CD4-positive, alpha-beta memory T cell (primary cell): ENCODE measurements around the gene C1orf159. TPM values are rescaled to one million over a fixed set of nuclear protein-coding genes. Genes with fewer than 3 reads are reported as not detected.
A peak's percentile ranks its signal among the peaks of the same experiment; 100 is the strongest.

Source experiments
- CTCF ChIA-PET: fragments of 350-600 bp; sonication (Branson Sonifier 250); formaldehyde crosslinking; loops from one replicate; lab custom pipeline; 2021; ENCODE audit warnings: inconsistent platforms; ENCODE audit not compliant: partially characterized antibody; lab: Charles Lee
- POLR2A ChIA-PET: fragments of 350-600 bp; sonication (Branson Sonifier 250); formaldehyde crosslinking; loops from one replicate; lab custom pipeline; 2021; ENCODE audit not compliant: partially characterized antibody; lab: Charles Lee
- DNase-seq, 5 donors: peaks; one replicate each; pipeline versions ENCODE4 v3.0.0 to v3.0.0-alpha.2; 2020 to 2022; ENCODE audit warnings: mixed read lengths in 1 of 5
- H3K27ac ChIP-seq: one replicate; pipeline ENCODE4 v1.7.0; 2013; ENCODE audit warnings: low read depth, low read length
- H3K27me3 ChIP-seq: 2 replicates; pipeline ENCODE4 v1.7.0; 2013; ENCODE audit warnings: mild to moderate bottlenecking, low read length, moderate library complexity; ENCODE audit not compliant: insufficient read depth
- H3K36me3 ChIP-seq: 2 replicates; pipeline ENCODE4 v1.7.0; 2013; ENCODE audit warnings: mild to moderate bottlenecking, low read length, moderate library complexity; ENCODE audit not compliant: insufficient read depth
- H3K4me1 ChIP-seq: 2 replicates; pipeline ENCODE4 v1.7.0; 2013; ENCODE audit warnings: mild to moderate bottlenecking, low read length, moderate library complexity; ENCODE audit not compliant: insufficient read depth
- H3K4me3 ChIP-seq, 2 donors: one replicate each; pipeline ENCODE4 v1.7.0; 2013; ENCODE audit warnings: low read length in 2 of 2, mild to moderate bottlenecking in 1 of 2
- H3K9me3 ChIP-seq, 2 donors: one replicate each; pipeline ENCODE4 v1.7.0; 2013; ENCODE audit warnings: low read length in 2 of 2, control low read depth in 1 of 2; ENCODE audit not compliant: control insufficient read depth in 1 of 2
- H3K27ac Mint-ChIP-seq, 7 donors: one replicate each; pipeline ENCODE4 v1.8.0; 2020 to 2021; ENCODE audit warnings: mixed read lengths in 7 of 7, mild to moderate bottlenecking in 6 of 7, inconsistent platforms in 3 of 7, moderate library complexity in 3 of 7
- H3K27me3 Mint-ChIP-seq, 2 donors: one replicate each; pipeline ENCODE4 v1.8.0; 2020 to 2021; ENCODE audit warnings: mixed read lengths in 2 of 2
- H3K36me3 Mint-ChIP-seq, 2 donors: one replicate each; pipeline ENCODE4 v1.8.0; 2020 to 2021; ENCODE audit warnings: mixed read lengths in 2 of 2, inconsistent platforms in 1 of 2, mild to moderate bottlenecking in 1 of 2
- H3K4me1 Mint-ChIP-seq, 4 donors: one replicate each; pipeline ENCODE4 v1.8.0; 2020 to 2021; ENCODE audit warnings: mixed read lengths in 4 of 4, mild to moderate bottlenecking in 1 of 4
- H3K4me3 Mint-ChIP-seq, 8 donors: one replicate each; pipeline ENCODE4 v1.8.0; 2020 to 2021; ENCODE audit warnings: mixed read lengths in 8 of 8, mild to moderate bottlenecking in 7 of 8, moderate library complexity in 6 of 8, inconsistent platforms in 3 of 8
- H3K9me3 Mint-ChIP-seq, 8 donors: one replicate each; pipeline ENCODE4 v1.8.0; 2020 to 2021; ENCODE audit warnings: mixed read lengths in 8 of 8, mild to moderate bottlenecking in 5 of 8, inconsistent platforms in 3 of 8, moderate library complexity in 1 of 8
- intact Hi-C: fragments of 100-400 bp; cut with micrococcal nuclease; formaldehyde crosslinking; loops from one replicate; pipeline ENCODE4 v1.15.1; 2023
- polyA plus RNA-seq, 2 donors: library from polyadenylated mRNA; unstranded; fragments of 300-500 nt; fragmentation: Illumina TruSeq; gene quantifications; one replicate each; pipeline ENCODE4 v1.2.3, GENCODE V29; 2021
- total RNA-seq, 2 experiments: library from RNA; stranded (reverse); gene quantifications; one replicate each; pipeline ENCODE4 v1.2.3, GENCODE V29; 2021

The C1orf159 gene
- total and polyA plus RNA-seq, 4 experiments from 2014 or later, result 3.8 to 15.1 (median 11.5) TPM

DNA sequence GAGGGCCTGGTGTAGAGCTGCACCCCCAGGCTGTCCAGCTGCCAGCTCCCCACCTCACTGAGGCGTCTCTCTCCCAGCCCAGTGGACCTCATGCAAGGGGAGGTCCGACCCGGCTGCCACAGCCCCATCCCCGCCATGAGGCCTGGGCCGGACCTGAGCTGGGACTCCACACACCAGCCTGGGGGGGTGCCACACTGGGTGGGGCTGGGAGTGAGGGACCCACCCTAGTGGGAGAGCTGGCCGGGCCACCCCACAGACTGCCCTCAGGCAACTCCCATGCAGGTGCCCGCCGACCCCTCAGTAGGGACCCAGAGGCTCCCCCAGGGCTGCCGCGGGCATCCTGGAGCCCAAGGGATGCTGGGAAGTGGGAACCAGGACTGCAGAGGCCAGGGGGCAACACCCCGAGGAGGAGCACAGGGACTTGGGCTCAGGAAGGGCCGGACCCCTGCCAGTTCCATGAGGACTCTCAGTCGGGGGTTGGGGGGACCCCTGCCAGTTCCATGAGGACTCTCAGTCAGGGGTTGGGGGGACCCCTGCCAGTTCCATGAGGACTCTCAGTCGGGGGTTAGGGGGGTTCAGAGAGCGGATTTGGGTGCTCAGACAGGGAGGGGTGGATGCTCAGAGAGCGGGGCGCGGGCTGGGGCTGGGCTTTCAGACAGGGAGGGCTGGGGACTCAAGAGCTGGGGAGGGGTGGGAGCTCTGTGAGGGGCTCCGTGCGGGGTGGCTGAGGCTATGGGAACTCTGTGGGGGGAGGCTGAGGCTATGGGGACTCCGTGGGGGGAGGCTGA, 40.5 kb downstream of the C1orf159 start:
- H3K27me3 ChIP-seq, result no peaks in the 10 kb centered on the region
- intact Hi-C loops, result no loop called here
- H3K36me3 ChIP-seq, result no peaks in the 10 kb centered on the region
- peaks cover 2 to 11% of the 10 kb centered on the region in 2 donors for H3K27me3 Mint-ChIP-seq
- no peak overlapping the region for H3K4me3 ChIP-seq
- CTCF ChIA-PET, result no interaction called here
- H3K4me1 ChIP-seq, result peaks cover 10% of the 10 kb centered on the region
- no peak overlapping the region for H3K27ac ChIP-seq
- H3K9me3 ChIP-seq, result no peaks in the 10 kb centered on the region
- H3K9me3 Mint-ChIP-seq, result no peaks in the 10 kb centered on the region
- H3K4me3 Mint-ChIP-seq, result no peak overlapping the region
- no peak for DNase-seq
- no peaks in the 10 kb centered on the region for H3K36me3 Mint-ChIP-seq
- POLR2A ChIA-PET, result no interaction called here
- no peak overlapping the region for H3K27ac Mint-ChIP-seq
- peaks cover 0 to 4% (median 2%) of the 10 kb centered on the region in 4 donors for H3K4me1 Mint-ChIP-seq

DNA sequence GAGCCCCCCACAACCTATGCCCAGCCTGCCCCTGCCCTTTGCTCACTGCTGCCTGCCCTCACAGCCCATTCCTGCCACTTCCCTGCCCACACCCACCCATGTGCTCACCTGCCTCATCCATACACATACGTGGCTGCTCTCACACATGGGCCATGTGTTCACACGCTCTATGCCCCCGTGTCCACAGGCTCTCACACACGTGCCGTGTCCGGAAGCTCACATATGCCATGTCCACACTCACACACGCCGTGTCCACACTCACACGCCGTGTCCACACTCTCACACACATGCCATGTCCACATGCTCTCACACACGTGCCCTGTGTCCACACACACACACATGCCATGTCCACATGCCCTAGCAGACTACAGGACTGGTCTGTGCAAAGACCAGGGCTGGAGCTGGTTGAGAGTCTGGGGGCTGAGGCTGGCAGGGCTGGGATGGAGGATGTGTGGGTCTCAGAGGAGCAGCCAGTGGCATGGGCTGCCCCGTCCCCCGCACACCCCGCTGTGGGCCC, 41.2 kb downstream of the C1orf159 start:
- Histone ChIP-seq H3K9me3 (no peaks in the 10 kb centered on the region), H3K27ac (no peak overlapping the region), H3K4me3 (no peak overlapping the region), H3K36me3 (no peaks in the 10 kb centered on the region), H3K4me1 (peaks cover 6% of the 10 kb centered on the region), H3K27me3 (no peaks in the 10 kb centered on the region)
- Mint-ChIP-seq H3K27me3 (peaks cover 5 to 11% of the 10 kb centered on the region in 2 donors), H3K9me3 (peaks cover 0 to 2% (median 0%) of the 10 kb centered on the region in 8 donors), H3K4me1 (peaks cover 0 to 9% (median 2%) of the 10 kb centered on the region in 4 donors), H3K36me3 (no peaks in the 10 kb centered on the region), H3K27ac (peak overlapping the region in 1 of 7 donors; percentile 46), H3K4me3 (no peak overlapping the region)
- no peak for DNase-seq
- CTCF ChIA-PET, result no interaction called here
- POLR2A ChIA-PET, result no interaction called here
- intact Hi-C loops, result no loop called here

DNA sequence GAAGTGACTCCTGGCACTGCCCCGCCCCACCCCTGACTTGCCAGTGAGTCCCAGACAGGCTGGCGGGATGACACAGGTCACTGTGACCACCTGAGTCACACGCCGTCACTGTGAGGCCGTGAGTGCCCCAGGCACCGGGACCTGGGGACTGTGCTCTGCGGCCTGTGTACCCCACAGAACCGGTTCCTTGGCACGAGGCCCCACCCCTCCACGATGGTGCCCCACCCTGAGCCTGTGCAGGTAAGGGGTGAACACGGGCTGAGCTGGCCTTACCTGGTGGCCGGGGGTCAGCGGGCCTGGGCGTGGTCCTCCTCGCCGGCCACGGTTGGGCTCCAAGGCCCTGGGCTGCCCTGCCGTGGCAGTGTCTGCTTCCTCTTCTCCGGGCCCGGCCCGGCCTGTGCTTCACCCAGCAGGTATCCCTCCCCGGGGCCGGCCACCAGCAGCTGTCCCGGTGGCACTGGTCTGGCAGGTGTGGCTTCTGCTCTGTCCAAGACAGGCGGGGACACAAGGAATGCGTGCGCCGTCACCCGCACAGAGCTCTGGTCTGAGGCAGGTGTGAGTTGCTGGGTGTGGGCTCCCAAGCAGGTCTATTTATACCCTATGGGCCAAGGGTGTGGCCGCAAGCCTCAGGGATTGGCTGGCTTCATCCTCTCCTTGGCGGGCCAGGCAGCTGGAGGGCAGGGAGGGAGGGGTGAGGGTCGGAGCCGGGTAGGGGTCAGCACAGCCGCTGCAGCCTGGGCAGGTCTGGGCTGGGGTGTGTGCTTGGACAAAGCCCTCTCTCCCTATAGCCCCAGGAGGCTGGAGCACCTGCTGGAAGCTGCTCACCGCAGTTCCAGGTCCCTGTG, 41.9 kb downstream of the C1orf159 start, which contains the start of gene RNF223:
TSS of gene RNF223 (minus strand) at position 564 of the 845 bp plus-strand sequence. CDS start 1,740 bp downstream, outside the sequence.
- H3K27ac Mint-ChIP-seq, result peak within 1 kb of the TSS in 1 of 7 donors; percentile 46
- no peaks in the 10 kb centered on the region for H3K36me3 ChIP-seq
- no peaks in the 10 kb centered on the region for H3K36me3 Mint-ChIP-seq
- H3K4me1 ChIP-seq, result peaks cover 3% of the 10 kb centered on the region
- H3K27me3 ChIP-seq, result no peaks in the 10 kb centered on the region
- peaks cover 0 to 5% (median 0%) of the 10 kb centered on the region in 4 donors for H3K4me1 Mint-ChIP-seq
- no peak within 1 kb of the TSS for H3K27ac ChIP-seq
- H3K9me3 Mint-ChIP-seq, result peaks cover 0 to 2% (median 0%) of the 10 kb centered on the region in 8 donors
- no peak within 1 kb of the TSS for H3K4me3 ChIP-seq
- CTCF ChIA-PET, result no interaction called here
- no peak for DNase-seq
- POLR2A ChIA-PET, result no interaction called here
- H3K9me3 ChIP-seq, result no peaks in the 10 kb centered on the region
- H3K4me3 Mint-ChIP-seq, result no peak within 1 kb of the TSS
- intact Hi-C loops, result no loop called here
- peaks cover 5 to 11% of the 10 kb centered on the region in 2 donors for H3K27me3 Mint-ChIP-seq

DNA sequence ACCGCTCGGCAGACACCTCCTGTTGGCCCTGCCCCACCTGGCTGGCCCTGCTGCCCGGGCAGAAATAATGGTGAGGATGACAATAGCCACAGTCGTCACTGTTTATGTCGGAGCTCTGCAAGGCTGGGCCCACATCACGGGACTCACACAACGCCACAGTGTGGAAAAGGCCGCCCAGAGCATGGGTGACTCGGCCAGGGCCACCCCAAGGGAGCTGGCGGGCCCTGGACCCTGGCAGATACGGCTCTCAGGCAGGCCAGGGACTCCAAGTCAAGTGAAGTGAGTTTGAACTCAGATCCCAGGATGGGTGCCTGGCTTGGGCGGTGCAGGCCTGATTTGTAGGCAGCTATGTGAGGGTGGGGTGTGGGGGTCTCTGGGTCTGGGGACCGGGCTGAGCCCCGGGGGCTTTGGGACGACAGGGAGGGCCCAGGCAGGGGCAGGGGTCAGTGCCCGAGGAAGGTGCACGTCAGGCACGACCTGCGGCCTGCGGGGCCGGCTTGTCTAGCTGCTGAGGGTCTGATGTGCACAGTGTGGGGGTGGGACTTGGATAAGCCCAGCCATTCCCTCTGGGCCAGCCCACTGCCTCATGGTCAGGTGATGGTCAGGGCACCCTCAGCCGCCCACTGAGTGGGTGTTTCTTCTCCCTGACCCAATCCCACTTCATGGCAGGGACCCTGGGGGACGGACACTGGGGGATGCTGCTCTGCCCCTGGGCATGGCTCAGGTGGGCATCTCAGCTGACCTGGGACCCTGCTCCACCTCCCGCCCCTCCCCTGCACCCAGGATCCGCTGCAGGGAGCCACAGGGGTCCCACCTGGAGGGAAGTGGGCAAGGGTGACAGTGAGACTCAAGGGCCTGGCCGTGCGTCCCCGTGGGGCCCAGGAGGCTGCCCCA, 42.8 kb downstream of the C1orf159 start:
- intact Hi-C loops, result no loop called here
- CTCF ChIA-PET, result no interaction called here
- H3K9me3 ChIP-seq, result no peaks in the 10 kb centered on the region

DNA sequence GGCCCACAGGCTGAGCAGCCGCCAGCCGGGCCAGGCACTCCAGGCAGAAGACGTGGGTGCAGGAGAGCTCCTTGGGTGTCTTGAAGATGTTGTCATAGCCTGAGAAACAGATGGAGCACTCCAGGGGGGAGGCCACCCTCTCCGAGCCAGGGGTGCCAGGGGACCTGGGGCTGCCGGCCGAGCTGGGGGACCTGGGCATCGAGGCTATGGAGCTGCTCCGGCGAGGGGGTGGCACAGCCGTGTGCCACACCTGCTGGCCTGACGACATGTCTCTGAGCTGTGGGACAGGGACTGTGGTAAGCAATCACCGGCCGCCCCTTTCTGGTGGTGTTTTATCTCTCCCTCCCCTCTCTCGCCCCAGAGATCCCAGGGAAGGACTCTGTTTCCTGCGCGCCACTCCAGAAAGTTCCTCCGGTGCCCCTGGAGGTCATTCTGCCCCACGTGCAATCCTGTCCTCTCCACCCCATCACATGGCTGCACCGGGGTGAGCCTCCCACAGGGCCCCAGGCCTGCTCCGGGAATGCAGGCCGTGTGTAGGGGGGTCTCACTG, 43.5 kb downstream of the C1orf159 start:
- no peak overlapping the region for H3K27ac ChIP-seq
- peaks cover 5 to 11% of the 10 kb centered on the region in 2 donors for H3K27me3 Mint-ChIP-seq
- intact Hi-C loops, result no loop called here
- H3K27ac Mint-ChIP-seq, result no peak overlapping the region
- no peaks in the 10 kb centered on the region for H3K36me3 ChIP-seq
- H3K27me3 ChIP-seq, result no peaks in the 10 kb centered on the region
- POLR2A ChIA-PET, result no interaction called here
- no peaks in the 10 kb centered on the region for H3K9me3 ChIP-seq
- H3K4me1 ChIP-seq, result peaks cover 10% of the 10 kb centered on the region
- peaks cover 0 to 2% (median 0%) of the 10 kb centered on the region in 8 donors for H3K9me3 Mint-ChIP-seq
- DNase-seq, result no peak
- peaks cover 0 to 5% (median 0%) of the 10 kb centered on the region in 4 donors for H3K4me1 Mint-ChIP-seq
- H3K36me3 Mint-ChIP-seq, result no peaks in the 10 kb centered on the region
- H3K4me3 ChIP-seq, result no peak overlapping the region
- H3K4me3 Mint-ChIP-seq, result peak overlapping the region in 1 of 8 donors; percentile 57
- CTCF ChIA-PET, result no interaction called here

More for the DNA sequence above, 42.8 kb downstream of the C1orf159 start:
- H3K9me3 Mint-ChIP-seq, result peaks cover 0 to 2% (median 0%) of the 10 kb centered on the region in 8 donors
- H3K4me3 Mint-ChIP-seq, result peak overlapping the region in 1 of 8 donors; percentile 57
- Histone ChIP-seq H3K4me1 (peaks cover 7% of the 10 kb centered on the region), H3K27ac (no peak overlapping the region), H3K4me3 (no peak overlapping the region), H3K27me3 (no peaks in the 10 kb centered on the region), H3K36me3 (no peaks in the 10 kb centered on the region)
- DNase-seq, result no peak
- H3K4me1 Mint-ChIP-seq, result peaks cover 0 to 5% (median 0%) of the 10 kb centered on the region in 4 donors
- POLR2A ChIA-PET, result no interaction called here
- H3K36me3 Mint-ChIP-seq, result no peaks in the 10 kb centered on the region
- H3K27me3 Mint-ChIP-seq, result peaks cover 5 to 11% of the 10 kb centered on the region in 2 donors
- no peak overlapping the region for H3K27ac Mint-ChIP-seq

DNA sequence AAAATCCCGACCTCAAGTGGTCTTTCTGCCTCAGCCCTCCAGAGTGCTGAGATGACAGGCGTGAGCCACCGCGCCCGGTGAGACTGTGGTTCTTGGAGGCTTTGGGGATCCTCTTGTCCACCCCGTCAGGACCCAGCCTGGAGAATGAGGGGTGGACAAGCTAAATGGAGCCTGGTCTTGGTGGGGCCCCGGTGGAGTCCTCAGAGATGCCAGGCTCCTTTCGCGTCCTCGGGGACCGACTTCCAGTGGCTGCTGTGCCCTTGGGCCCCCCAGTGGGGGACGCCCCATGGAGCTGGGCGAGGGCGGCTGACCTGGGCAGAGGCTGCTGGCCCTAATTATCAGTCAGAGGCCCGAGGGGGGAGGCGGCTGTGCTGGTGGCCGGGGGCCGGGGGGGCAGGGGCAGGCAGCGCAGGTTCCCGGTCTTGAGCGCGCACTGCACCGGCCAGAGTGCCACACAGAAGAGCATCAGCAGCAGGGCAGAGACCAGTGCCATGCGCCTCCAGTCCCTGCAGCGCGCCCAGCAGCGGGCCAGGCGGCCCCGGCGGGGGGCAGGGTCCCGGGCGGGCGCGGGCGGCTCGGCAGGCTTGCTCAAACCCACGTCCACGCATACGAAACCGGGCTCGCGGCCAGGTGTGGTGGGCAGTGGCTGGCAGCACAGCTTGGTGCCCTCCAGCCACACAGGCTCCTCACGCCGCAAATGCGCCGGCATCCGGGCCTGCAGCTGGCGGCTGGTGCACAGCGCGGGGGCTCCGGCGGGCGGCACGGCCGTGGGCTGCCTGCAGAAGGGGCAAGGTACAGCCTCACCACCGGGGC, 44.2 kb downstream of the C1orf159 start:
- no peak overlapping the region for H3K4me3 ChIP-seq
- DNase-seq, result no peak
- H3K27ac ChIP-seq, result no peak overlapping the region
- H3K9me3 ChIP-seq, result no peaks in the 10 kb centered on the region
- intact Hi-C loops, result no loop called here
- H3K27me3 ChIP-seq, result no peaks in the 10 kb centered on the region
- H3K36me3 ChIP-seq, result no peaks in the 10 kb centered on the region
- peaks cover 10% of the 10 kb centered on the region for H3K4me1 ChIP-seq
- Mint-ChIP-seq H3K4me3 (peak overlapping the region in 1 of 8 donors; percentile 46), H3K36me3 (no peaks in the 10 kb centered on the region), H3K27ac (peak overlapping the region in 1 of 7 donors; percentile 68), H3K27me3 (peaks cover 5 to 11% of the 10 kb centered on the region in 2 donors), H3K4me1 (peaks cover 0 to 5% (median 0%) of the 10 kb centered on the region in 4 donors), H3K9me3 (peaks cover 0 to 2% (median 0%) of the 10 kb centered on the region in 8 donors)
- POLR2A ChIA-PET, result no interaction called here
- CTCF ChIA-PET, result interaction anchor here (0.6 kb wide), 1 partner anchor 69 kb away, joined by 3 read pairs; no protein-coding TSS in a partner anchor
